HEK293T (cell line): ENCODE measurements around the gene PTPRM.

Source experiments
- CTCF ChIA-PET: fragments of 350-600 bp; formaldehyde crosslinking; extraction: SDS; loops from one replicate; lab custom pipeline; 2021; ENCODE audit warnings: antibody characterized with exemption, inconsistent platforms; lab: Yijun Ruan, JAX
- POLR2A ChIA-PET: fragments of 350-600 bp; formaldehyde crosslinking; extraction: SDS; loops from one replicate; lab custom pipeline; 2020; ENCODE audit warnings: antibody characterized with exemption, inconsistent platforms; lab: Yijun Ruan, JAX
- DNase-seq: peaks from one replicate; pipeline ENCODE4 v3.0.0; 2012; ENCODE audit warnings: mixed read lengths; ENCODE audit errors: extremely low spot score
- ARNT ChIP-seq: fragments of 450-650 bp; IDR thresholded peaks from 2 replicates; pipeline ENCODE4 v1.6.1; 2017; ENCODE audit warnings: mild to moderate bottlenecking
- BHLHE40 ChIP-seq: fragments of 450-650 bp; IDR thresholded peaks from 2 replicates; pipeline ENCODE4 v1.6.1; 2016; ENCODE audit warnings: mild to moderate bottlenecking, moderate library complexity, borderline replicate concordance
- CTBP1 ChIP-seq: fragments of 450-650 bp; IDR thresholded peaks from 2 replicates; pipeline ENCODE4 v1.6.1; 2016; ENCODE audit warnings: borderline replicate concordance
- ELF4 ChIP-seq: fragments of 450-650 bp; IDR thresholded peaks from 2 replicates; pipeline ENCODE4 v1.6.1; 2017; ENCODE audit warnings: antibody characterized with exemption
- FOXA1 ChIP-seq: fragments of 450-650 bp; IDR thresholded peaks from 2 replicates; pipeline ENCODE4 v1.6.1; 2016; ENCODE audit warnings: mild to moderate bottlenecking
- FOXK2 ChIP-seq: fragments of 450-650 bp; IDR thresholded peaks from 2 replicates; pipeline ENCODE4 v1.6.1; 2016; ENCODE audit warnings: mild to moderate bottlenecking
- FOXM1 ChIP-seq: fragments of 450-650 bp; IDR thresholded peaks from 2 replicates; pipeline ENCODE4 v1.6.1; 2017; ENCODE audit warnings: mild to moderate bottlenecking, borderline replicate concordance
- HDGF ChIP-seq: fragments of 450-650 bp; IDR thresholded peaks from 2 replicates; pipeline ENCODE4 v1.6.1; 2017; ENCODE audit warnings: antibody characterized with exemption, borderline replicate concordance
- L3MBTL2 ChIP-seq: fragments of 450-650 bp; conservative IDR thresholded peaks from 2 replicates; pipeline ENCODE4 v1.6.1; 2016; ENCODE audit warnings: mild to moderate bottlenecking
- LEF1 ChIP-seq: fragments of 450-650 bp; IDR thresholded peaks from 2 replicates; pipeline ENCODE4 v1.6.1; 2017; ENCODE audit warnings: mild to moderate bottlenecking, borderline replicate concordance
- NFRKB ChIP-seq: fragments of 450-650 bp; IDR thresholded peaks from 2 replicates; pipeline ENCODE4 v1.6.1; 2016; ENCODE audit warnings: mild to moderate bottlenecking, moderate library complexity
- SP1 ChIP-seq: fragments of 450-650 bp; IDR thresholded peaks from 2 replicates; pipeline ENCODE4 v1.6.1; 2017
- SUZ12 ChIP-seq: fragments of 450-650 bp; IDR thresholded peaks from 2 replicates; pipeline ENCODE4 v1.6.1; 2016; ENCODE audit warnings: mild to moderate bottlenecking
- TARDBP ChIP-seq: fragments of 450-650 bp; IDR thresholded peaks from 2 replicates; pipeline ENCODE4 v1.6.1; 2016
- ZNF384 ChIP-seq: fragments of 450-650 bp; IDR thresholded peaks from 2 replicates; pipeline ENCODE4 v1.6.1; 2016
- TF ChIP-seq, protein P1 (sequence below): fragments of 450-650 bp; IDR thresholded peaks from 2 replicates; pipeline ENCODE4 v1.6.1; 2016

PTPRM gene

DNA sequence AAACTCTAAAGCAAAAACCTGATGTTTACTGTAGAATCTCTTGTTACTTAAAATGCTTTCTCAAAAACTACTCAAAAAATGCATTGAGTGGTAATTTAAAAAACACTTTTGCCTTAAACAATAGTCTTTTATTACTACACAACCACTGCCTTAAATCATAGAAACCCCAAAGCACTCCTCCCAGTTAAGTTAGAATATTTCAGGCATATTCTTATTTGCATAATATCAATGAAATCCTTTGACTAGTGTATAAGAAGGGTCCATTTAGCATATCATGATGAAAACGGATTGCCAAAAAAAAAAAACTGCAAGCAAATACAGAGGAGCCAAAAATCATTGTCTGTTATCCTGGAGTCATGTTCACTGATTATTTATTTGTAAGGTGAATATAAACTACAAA lies 119.2 kb downstream of the PTPRM start:
- ChIA-PET POLR2A (no interaction called here), CTCF (interaction anchor here (0.6 kb wide), 1 partner anchor 465 kb away, joined by 3 read pairs; no protein-coding TSS in a partner anchor)
- DNase-seq: no peak
- TF ChIP-seq CTBP1: no peak
- TF ChIP-seq L3MBTL2: no peak
- TF ChIP-seq ZNF384: no peak
- TF ChIP-seq FOXM1: no peak
- TF ChIP-seq TARDBP: no peak
- no peak for TF ChIP-seq BHLHE40

DNA sequence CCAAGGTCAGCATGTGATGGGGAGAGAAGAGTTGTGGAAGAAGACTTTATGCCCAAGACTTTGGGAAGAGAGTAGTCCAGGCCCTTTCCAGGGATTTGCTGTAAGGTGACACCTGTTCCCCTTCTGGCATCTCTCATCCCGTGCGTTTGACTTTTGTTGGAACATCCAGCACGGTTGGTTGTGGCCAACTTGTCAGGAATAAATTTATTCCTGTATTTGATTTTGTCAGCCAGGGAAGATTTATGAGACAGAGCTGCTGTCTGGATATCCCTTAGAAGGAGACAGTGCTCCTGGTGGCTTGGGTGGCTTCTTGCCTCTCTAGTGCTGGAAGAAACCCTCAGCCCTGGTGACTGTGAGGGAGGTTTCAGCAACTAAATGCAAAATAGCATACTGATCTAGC lies 121.5 kb downstream of the PTPRM start:
- no peak for DNase-seq
- TF ChIP-seq CTBP1 (no peak), ELF4 (no peak), L3MBTL2 (no peak), NFRKB (no peak), SUZ12 (no peak), ARNT (no peak), FOXM1 (no peak), ZNF384 (no peak), TARDBP (no peak), SP1 (no peak), HDGF (no peak), FOXA1 (no peak), FOXK2 (no peak), LEF1 (no peak), BHLHE40 (no peak)
- POLR2A ChIA-PET: no interaction called here
- CTCF ChIA-PET: no interaction called here

DNA sequence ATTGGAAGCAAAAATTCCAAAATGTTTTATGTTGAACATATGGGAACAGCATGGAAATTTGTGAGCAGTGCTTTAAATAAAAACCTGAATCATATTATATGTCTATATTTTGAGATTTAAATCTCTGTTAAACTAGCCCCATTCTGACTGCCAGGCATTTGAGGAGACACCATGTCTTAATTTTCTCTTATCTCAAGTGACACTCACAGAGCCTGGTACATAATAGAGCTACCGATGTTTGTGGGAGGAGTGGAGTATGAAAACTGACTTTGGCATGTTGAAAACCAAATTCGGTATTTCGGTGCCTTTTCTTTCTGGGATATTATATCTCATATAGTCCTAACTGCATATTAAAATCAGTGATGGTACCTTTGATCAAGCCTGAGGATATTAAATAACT lies 124.1 kb downstream of the PTPRM start:
- ChIA-PET POLR2A (no interaction called here), CTCF (no interaction called here)
- no peak for DNase-seq
- TF ChIP-seq BHLHE40: no peak
- TF ChIP-seq, protein P1, sequence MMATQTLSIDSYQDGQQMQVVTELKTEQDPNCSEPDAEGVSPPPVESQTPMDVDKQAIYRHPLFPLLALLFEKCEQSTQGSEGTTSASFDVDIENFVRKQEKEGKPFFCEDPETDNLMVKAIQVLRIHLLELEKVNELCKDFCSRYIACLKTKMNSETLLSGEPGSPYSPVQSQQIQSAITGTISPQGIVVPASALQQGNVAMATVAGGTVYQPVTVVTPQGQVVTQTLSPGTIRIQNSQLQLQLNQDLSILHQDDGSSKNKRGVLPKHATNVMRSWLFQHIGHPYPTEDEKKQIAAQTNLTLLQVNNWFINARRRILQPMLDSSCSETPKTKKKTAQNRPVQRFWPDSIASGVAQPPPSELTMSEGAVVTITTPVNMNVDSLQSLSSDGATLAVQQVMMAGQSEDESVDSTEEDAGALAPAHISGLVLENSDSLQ: no peak
- TF ChIP-seq HDGF: no peak
- TF ChIP-seq L3MBTL2: no peak
- TF ChIP-seq SUZ12: no peak

DNA sequence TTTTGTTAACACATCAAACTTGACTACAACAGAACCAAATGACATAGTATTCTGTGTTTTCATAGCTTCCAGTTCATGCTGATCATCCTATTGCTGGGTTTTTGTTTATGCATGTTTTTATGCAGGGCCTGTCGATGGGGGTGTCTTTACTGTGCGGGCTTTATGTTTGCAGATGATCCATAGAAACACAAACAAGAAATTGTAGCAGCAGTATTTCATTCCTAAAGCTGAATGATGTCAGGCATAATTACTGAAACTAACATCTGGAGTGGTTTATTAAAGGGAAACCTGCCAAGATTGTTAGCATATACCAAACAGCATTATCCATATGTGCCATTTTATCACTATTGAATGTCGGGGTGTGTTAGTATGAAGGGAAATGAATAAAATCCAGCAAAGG lies 129.7 kb downstream of the PTPRM start:
- POLR2A ChIA-PET: no interaction called here
- no peak for DNase-seq
- CTCF ChIA-PET: no interaction called here
- TF ChIP-seq NFRKB (no peak), ZNF384 (no peak), ARNT (no peak), L3MBTL2 (no peak), HDGF (no peak), TARDBP (no peak), ELF4 (no peak), CTBP1 (no peak), FOXK2 (no peak), SP1 (no peak), FOXA1 (no peak)
- TF ChIP-seq, protein P1: no peak

DNA sequence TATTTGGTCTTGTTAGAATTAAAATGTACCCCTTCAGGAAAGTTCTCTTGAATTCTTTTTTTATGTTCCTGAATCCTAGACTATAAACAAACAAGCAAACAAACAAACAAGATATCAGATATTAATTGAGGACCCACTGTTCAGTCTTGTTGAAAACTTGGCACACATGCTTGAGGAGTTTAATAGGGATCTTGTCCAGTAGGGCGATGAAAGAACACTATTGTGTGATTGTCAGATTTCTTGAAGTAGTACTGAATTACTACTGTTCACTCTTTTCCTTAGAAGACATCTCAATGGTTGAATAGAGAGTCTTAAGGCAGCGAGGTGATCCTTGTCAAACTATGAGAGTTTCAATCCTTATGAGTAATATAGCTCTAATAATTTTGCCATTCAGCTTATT lies 130.2 kb downstream of the PTPRM start:
- TF ChIP-seq BHLHE40: no peak
- TF ChIP-seq ELF4: no peak
- TF ChIP-seq SP1: no peak
- TF ChIP-seq HDGF: no peak
- TF ChIP-seq, protein P1: no peak
- TF ChIP-seq L3MBTL2: no peak
- no peak for TF ChIP-seq NFRKB
- no peak for TF ChIP-seq LEF1
- TF ChIP-seq FOXM1: no peak
- TF ChIP-seq SUZ12: no peak
- TF ChIP-seq TARDBP: no peak
- POLR2A ChIA-PET: no interaction called here
- CTCF ChIA-PET: no interaction called here
- DNase-seq: no peak

DNA sequence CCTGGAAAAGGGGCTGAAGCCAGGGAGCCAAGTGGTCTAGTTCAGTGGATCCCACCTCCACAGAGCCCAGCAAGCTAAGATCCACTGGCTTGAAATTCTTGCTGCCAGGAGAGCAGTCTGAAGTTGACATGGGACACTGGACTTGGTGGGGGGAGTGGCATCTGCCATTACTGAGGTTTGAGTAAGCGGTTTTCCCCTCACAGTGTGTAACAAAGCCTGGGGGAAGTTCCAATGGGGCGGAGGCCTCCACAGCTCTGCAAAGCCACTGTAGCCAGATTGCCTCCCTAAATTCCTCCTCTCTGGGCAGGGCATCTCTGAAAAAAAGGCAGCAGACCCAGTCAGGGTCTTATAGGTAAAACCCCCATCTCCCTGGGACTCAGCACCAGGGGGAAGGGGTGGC lies 144.4 kb downstream of the PTPRM start:
- no peak for DNase-seq
- ChIA-PET CTCF (no interaction called here), POLR2A (no interaction called here)
- no peak for TF ChIP-seq NFRKB
- no peak for TF ChIP-seq ZNF384
- TF ChIP-seq, protein P1: no peak
- TF ChIP-seq FOXK2: no peak
- TF ChIP-seq HDGF: no peak
- no peak for TF ChIP-seq LEF1
- no peak for TF ChIP-seq FOXA1
- no peak for TF ChIP-seq TARDBP
- TF ChIP-seq SUZ12: no peak
- no peak for TF ChIP-seq ELF4
